Suprapubic skin (tissue), 4 donors: ENCODE measurements around the gene RRBP1. TPM values are rescaled to one million over a fixed set of nuclear protein-coding genes. Genes with fewer than 3 reads are reported as not detected.
"Not testable (repeated sequence)": the region's sequence is repeated elsewhere in the genome, so short reads cannot be mapped to it uniquely, and the experiment has no call there.

Experiments
- DNase-seq, 2 donors: peaks; one replicate each; pipeline ENCODE4 v3.0.0-alpha.2; 2019; ENCODE audit warnings: low spot score in 2 of 2
- H3K27ac ChIP-seq: fragments of 200-600 bp; sonication (generic); one replicate; pipeline ENCODE4 v1.5.1; 2019
- H3K27me3 ChIP-seq: fragments of 200-600 bp; sonication (generic); one replicate; pipeline ENCODE4 v1.5.1; 2019
- H3K36me3 ChIP-seq: fragments of 200-600 bp; sonication (generic); one replicate; pipeline ENCODE4 v1.5.1; 2019
- H3K4me1 ChIP-seq: fragments of 200-600 bp; sonication (generic); one replicate; pipeline ENCODE4 v1.5.1; 2019
- H3K4me3 ChIP-seq: fragments of 200-600 bp; sonication (generic); one replicate; pipeline ENCODE4 v1.5.1; 2019; ENCODE audit warnings: mild to moderate bottlenecking
- H3K9me3 ChIP-seq: fragments of 200-600 bp; sonication (generic); one replicate; pipeline ENCODE4 v1.5.1; 2019
- EP300 ChIP-seq: sonication (generic); formaldehyde crosslinking; IDR thresholded peaks from one replicate; pipeline ENCODE4 v1.6.1; 2017; ENCODE audit warnings: antibody characterized with exemption
- POLR2A ChIP-seq, 2 donors: fragments of 450-650 bp; IDR thresholded peaks; one replicate each; pipeline ENCODE4 v1.6.1; 2017; ENCODE audit warnings: antibody characterized with exemption in 2 of 2, mild to moderate bottlenecking in 2 of 2, moderate library complexity in 2 of 2
- POLR2AphosphoS5 ChIP-seq, 3 donors: sonication (generic); formaldehyde crosslinking; IDR thresholded peaks; one replicate each; pipeline ENCODE4 v1.6.1; 2017; ENCODE audit warnings: antibody characterized with exemption in 3 of 3
- WGBS: methylation state at CpG from one replicate; pipeline ENCODE4 v1.1.5; 2018; 5-methylcytosine and 5-hydroxymethylcytosine counted together
- total RNA-seq, 4 donors: library from RNA; depleted of rRNA; stranded (reverse); fragments of >200 nt; gene quantifications; one replicate each; pipeline ENCODE4 v1.1.0, GENCODE V29; 2016
- TF ChIP-seq, protein P1 (sequence below), 2 donors: fragments of 200-600 bp in 1 of 2; fragments of 450-650 bp in 1 of 2; sonication (generic) in 1 of 2; IDR thresholded peaks; one replicate each; pipeline ENCODE4 v1.5.1; 2016 to 2019; ENCODE audit warnings: antibody characterized with exemption in 2 of 2, mild to moderate bottlenecking in 1 of 2, moderate library complexity in 1 of 2

Gene RRBP1
- total RNA-seq, 4 donors from 2014 or later = 37.5 to 52.3 (median 41.3) TPM

DNA sequence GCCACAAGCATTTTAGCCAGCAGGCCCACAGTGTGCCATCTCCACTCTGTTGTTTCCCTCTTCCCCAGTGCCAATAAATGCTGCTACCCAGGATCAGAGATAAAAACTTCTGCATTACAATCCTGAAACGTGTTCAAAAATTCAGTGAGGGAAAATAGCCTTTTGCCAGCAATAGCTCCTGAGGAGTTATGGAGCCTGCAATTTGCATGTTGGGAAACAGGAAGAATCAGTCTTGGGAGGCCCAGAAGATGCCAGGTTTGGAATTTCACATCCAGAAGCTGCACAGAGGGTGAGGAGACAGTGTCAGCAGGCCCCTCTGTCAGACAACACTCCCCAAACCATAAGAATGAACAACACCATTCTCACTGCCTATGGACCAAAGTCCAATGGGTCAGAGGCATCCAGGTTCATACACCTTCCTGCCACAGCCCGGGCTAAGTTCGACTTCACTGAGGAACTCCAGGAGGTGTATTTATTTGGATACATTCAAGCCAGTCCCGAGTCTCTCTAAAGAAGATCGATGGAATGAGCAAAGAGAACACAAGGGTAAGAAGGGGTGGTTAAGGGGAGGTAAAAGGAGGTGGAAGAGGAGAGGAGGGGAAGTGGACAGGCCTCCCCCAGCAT is 20.8 kb downstream of the RRBP1 start:
- Histone ChIP-seq H3K4me3 (no peak overlapping the region), H3K9me3 (no peaks in the 10 kb centered on the region), H3K4me1 (peaks cover 36% of the 10 kb centered on the region), H3K36me3 (peaks cover 22% of the 10 kb centered on the region), H3K27me3 (no peaks in the 10 kb centered on the region), H3K27ac (peak overlapping the region; percentile 66)
- TF ChIP-seq POLR2A (IDR thresholded peaks at IDR 0.05) (no peak), EP300 (no peak), POLR2AphosphoS5 (IDR thresholded peaks at IDR 0.05) (no peak)
- TF ChIP-seq, protein P1, sequence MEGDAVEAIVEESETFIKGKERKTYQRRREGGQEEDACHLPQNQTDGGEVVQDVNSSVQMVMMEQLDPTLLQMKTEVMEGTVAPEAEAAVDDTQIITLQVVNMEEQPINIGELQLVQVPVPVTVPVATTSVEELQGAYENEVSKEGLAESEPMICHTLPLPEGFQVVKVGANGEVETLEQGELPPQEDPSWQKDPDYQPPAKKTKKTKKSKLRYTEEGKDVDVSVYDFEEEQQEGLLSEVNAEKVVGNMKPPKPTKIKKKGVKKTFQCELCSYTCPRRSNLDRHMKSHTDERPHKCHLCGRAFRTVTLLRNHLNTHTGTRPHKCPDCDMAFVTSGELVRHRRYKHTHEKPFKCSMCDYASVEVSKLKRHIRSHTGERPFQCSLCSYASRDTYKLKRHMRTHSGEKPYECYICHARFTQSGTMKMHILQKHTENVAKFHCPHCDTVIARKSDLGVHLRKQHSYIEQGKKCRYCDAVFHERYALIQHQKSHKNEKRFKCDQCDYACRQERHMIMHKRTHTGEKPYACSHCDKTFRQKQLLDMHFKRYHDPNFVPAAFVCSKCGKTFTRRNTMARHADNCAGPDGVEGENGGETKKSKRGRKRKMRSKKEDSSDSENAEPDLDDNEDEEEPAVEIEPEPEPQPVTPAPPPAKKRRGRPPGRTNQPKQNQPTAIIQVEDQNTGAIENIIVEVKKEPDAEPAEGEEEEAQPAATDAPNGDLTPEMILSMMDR (IDR thresholded peaks at IDR 0.05) = no peak
- DNase-seq = peak in 1 of 2 donors; percentile 51
- WGBS = 63% methylated on average over 5 of the region's 5 CpGs

DNA sequence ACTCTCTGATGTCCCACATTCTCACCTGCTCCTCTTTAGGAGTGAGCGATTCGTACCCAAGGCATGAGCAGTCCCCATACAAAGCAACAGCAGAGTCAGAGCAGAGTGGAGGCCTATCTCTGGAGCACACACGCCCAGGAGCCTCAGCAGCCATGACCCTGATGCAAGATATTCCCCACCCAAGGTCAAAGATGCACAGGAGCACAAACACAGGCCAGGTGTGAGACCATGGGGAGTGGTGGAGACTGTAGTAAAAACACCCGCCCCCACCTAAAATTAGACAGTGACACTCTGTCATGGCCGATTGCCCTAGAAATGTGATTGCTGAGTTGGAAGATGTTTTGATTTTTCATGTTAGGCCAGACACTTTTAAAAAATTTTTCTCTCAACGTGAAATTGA is 21.4 kb downstream of the RRBP1 start:
- no peaks in the 10 kb centered on the region for H3K9me3 ChIP-seq
- peaks cover 30% of the 10 kb centered on the region for H3K4me1 ChIP-seq
- peak in 1 of 2 donors; percentile 51 for DNase-seq
- no peak overlapping the region for H3K4me3 ChIP-seq
- peaks cover 22% of the 10 kb centered on the region for H3K36me3 ChIP-seq
- 71% methylated on average over 6 of the region's 6 CpGs for WGBS
- TF ChIP-seq POLR2AphosphoS5 (IDR thresholded peaks at IDR 0.05) = no peak
- TF ChIP-seq POLR2A (IDR thresholded peaks at IDR 0.05) = no peak
- no peak for TF ChIP-seq EP300
- TF ChIP-seq, protein P1 (IDR thresholded peaks at IDR 0.05) = no peak
- H3K27ac ChIP-seq = peak overlapping the region; percentile 59
- H3K27me3 ChIP-seq = no peaks in the 10 kb centered on the region

DNA sequence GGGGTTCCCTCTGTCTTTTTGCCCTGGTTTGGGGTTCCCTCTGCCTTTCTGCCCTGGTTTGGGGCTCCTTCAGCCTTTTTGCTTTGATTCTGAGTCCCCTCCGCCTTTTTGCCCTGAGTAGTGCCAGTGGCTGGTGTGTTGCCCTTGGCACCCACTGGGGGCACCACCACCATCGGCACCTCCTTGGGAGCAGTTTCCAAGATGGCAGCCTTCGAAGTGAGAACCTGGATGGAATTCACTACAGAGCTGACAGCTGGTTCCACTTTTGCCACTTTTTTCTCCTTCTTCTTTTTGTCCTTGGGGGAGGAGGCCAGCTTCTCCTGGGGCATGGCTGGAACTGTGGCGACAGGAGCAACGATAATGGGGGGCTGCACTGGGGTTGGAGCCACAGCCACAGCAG is 22.2 kb downstream of the RRBP1 start:
- TF ChIP-seq POLR2A (IDR thresholded peaks at IDR 0.05) (no peak), EP300 (no peak), POLR2AphosphoS5 (IDR thresholded peaks at IDR 0.05) (no peak)
- TF ChIP-seq, protein P1 (IDR thresholded peaks at IDR 0.05) = no peak
- Histone ChIP-seq H3K4me1 (peaks cover 26% of the 10 kb centered on the region), H3K27me3 (no peaks in the 10 kb centered on the region), H3K27ac (no peak overlapping the region), H3K9me3 (no peaks in the 10 kb centered on the region), H3K4me3 (no peak overlapping the region), H3K36me3 (peaks cover 22% of the 10 kb centered on the region)
- no peak for DNase-seq
- WGBS = 92% methylated on average over 5 of the region's 5 CpGs

DNA sequence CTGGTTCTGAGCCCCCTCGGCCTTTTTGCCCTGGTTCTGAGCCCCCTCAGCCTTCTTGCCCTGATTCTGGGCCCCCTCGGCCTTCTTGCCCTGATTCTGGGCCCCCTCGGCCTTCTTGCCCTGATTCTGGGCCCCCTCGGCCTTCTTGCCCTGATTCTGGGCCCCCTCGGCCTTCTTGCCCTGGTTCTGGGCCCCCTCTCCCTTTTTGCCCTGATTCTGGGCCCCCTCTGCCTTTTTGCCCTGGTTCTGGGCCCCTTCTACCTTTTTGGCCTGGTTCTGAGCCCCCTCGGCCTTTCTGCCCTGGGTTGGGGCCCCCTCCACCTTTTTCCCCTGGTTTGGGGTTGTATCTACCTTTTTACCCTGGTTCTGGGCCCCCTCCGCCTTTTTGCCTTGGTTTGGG is 22.7 kb downstream of the RRBP1 start:
- Histone ChIP-seq H3K4me1 (peaks cover 26% of the 10 kb centered on the region), H3K36me3 (peaks cover 23% of the 10 kb centered on the region)
- not testable (repeated sequence) for H3K27me3 ChIP-seq, H3K9me3 ChIP-seq, H3K27ac ChIP-seq, H3K4me3 ChIP-seq
- 93% methylated on average over 7 of the region's 7 CpGs for WGBS
- peak in 1 of 2 donors; percentile 40 for DNase-seq

DNA sequence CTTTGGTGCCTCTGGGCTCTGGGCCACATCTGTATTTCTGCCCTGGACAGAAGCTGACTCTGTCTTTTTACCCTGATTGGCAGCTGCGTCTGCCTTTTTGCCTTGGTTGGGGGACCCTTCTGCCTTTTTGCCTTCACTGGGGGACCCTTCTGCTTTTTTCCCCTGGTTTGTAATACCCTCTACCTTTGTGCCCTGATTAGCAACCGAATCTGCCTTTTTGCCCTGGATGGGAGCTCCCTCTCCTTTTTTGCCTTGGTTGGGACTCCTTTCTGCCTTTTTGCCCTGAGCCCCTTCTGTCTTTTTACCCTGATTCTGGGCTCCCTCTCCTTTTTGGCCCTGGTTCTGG is 23.4 kb downstream of the RRBP1 start:
- no peak overlapping the region for H3K27ac ChIP-seq
- H3K4me3 ChIP-seq = no peak overlapping the region
- no peak for DNase-seq
- H3K4me1 ChIP-seq = peaks cover 26% of the 10 kb centered on the region
- WGBS = 89% methylated on average over 2 of the region's 2 CpGs
- H3K27me3 ChIP-seq = no peaks in the 10 kb centered on the region
- H3K9me3 ChIP-seq = no peaks in the 10 kb centered on the region
- H3K36me3 ChIP-seq = peaks cover 25% of the 10 kb centered on the region
- TF ChIP-seq, protein P1 (IDR thresholded peaks at IDR 0.05) = no peak
- TF ChIP-seq POLR2AphosphoS5 (IDR thresholded peaks at IDR 0.05) (no peak), EP300 (no peak), POLR2A (IDR thresholded peaks at IDR 0.05) (no peak)
